Measurements from ENCODE around the gene GPATCH4. TPM values are rescaled to one million over a fixed set of nuclear protein-coding genes. Genes with fewer than 3 reads are reported as not detected.

Gene GPATCH4
- total and polyA plus RNA-seq, 2 donors (not counting 1 experiment from before 2014, with no cell fraction given), result 11.3 to 38.3 TPM

- Mint-ChIP-seq H3K9me3 (ENCODE audit: insufficient read depth) (no peaks in the 10 kb centered on the region), H3K27ac (no peak overlapping the region), H3K4me1 (peaks cover 9% of the 10 kb centered on the region), H3K4me3 (no peak overlapping the region), H3K27me3 (peaks cover 59% of the 10 kb centered on the region)
- peaks cover 12 to 14% of the 10 kb centered on the region in 2 donors for H3K4me1 ChIP-seq (ENCODE audit: control insufficient read depth in 2 of 2, insufficient read depth in 2 of 2, low read length in 2 of 2)
- no peak overlapping the region for H3K4me3 ChIP-seq (ENCODE audit: control extremely low read depth in 1 of 5, extremely low read depth in 1 of 5, insufficient read depth in 1 of 5, low read depth in 2 of 5, low read length in 4 of 5)
- WGBS (ENCODE audit: insufficient coverage), result 66% methylated on average over 4 of the region's 8 CpGs
- DNase-seq (no peak), ATAC-seq (ENCODE audit: low read depth) (no peak)
- H3K9me3 ChIP-seq (ENCODE audit: control extremely low read depth in 1 of 3, control insufficient read depth in 2 of 3, insufficient read depth in 1 of 3, low read length in 2 of 3), result peaks cover 0 to 4% (median 0%) of the 10 kb centered on the region in 3 donors
- H3K27ac ChIP-seq (ENCODE audit: low read length in 2 of 2), result no peak overlapping the region
- intact Hi-C loops (cut with micrococcal nuclease), result no loop called here
- no peak overlapping the region for H2AFZ ChIP-seq (ENCODE audit: insufficient read depth, low read depth, low read length, poor library complexity, severe bottlenecking)
- TF ChIP-seq EZH2 (IDR thresholded peaks at IDR 0.05; ENCODE audit: borderline replicate concordance, insufficient read depth, low read depth, low read length, poor library complexity, severe bottlenecking) (no peak), CTCF (IDR thresholded peaks at IDR 0.05) (no peak)
- H4K20me1 ChIP-seq (ENCODE audit: control insufficient read depth, insufficient read depth, low read length, poor library complexity, severe bottlenecking), result no peaks in the 10 kb centered on the region
- no peaks in the 10 kb centered on the region for H3K36me3 ChIP-seq (replicated peaks in 1 of 2; ENCODE audit: control extremely low read depth in 1 of 2, control insufficient read depth in 1 of 2, extremely low read depth in 1 of 2, insufficient read depth in 2 of 2, low read length in 1 of 2)
- H3K79me2 ChIP-seq (ENCODE audit: control insufficient read depth, insufficient read depth, low read length), result no peaks in the 10 kb centered on the region
- ChIA-PET POLR2A (no interaction called here), CTCF (interaction anchor here (0.7 to 12.9 kb wide), 3 partner anchors 10 to 260 kb away, joined by 4 to 173 read pairs (median 6); partner anchors contain the start of gene HAPLN2)
- peaks cover 2 to 48% (median 27%) of the 10 kb centered on the region in 4 experiments for H3K27me3 ChIP-seq (replicated peaks in 1 of 4; ENCODE audit: control extremely low read depth in 1 of 4, control insufficient read depth in 3 of 4, insufficient read depth in 4 of 4, low read length in 3 of 4)
- H3K4me2 ChIP-seq (replicated peaks; ENCODE audit: low read depth, low read length, poor library complexity, severe bottlenecking), result no peak overlapping the region
- H3K9ac ChIP-seq (ENCODE audit: low read length), result no peak overlapping the region
Observed at GRCh38 chr1:156629823-156630449, 28.7 kb upstream of the GPATCH4 start.

- POLR2A ChIA-PET, result interaction anchor here (0.5 to 0.7 kb wide), 3 partner anchors 27 to 173 kb away, joined by 4 to 8 read pairs (median 7); no protein-coding TSS in a partner anchor
- no peak overlapping the region for H2AFZ ChIP-seq (ENCODE audit: insufficient read depth, low read depth, low read length, poor library complexity, severe bottlenecking)
- DNase-seq, result peak; percentile 68
- no peaks in the 10 kb centered on the region for H4K20me1 ChIP-seq (ENCODE audit: control insufficient read depth, insufficient read depth, low read length, poor library complexity, severe bottlenecking)
- 42% methylated on average over 2 of the region's 2 CpGs for WGBS (ENCODE audit: insufficient coverage)
- CTCF ChIA-PET, result interaction anchor here (0.5 to 12.9 kb wide), 28 partner anchors 9 to 788 kb away, joined by 3 to 173 read pairs (median 4); partner anchors contain the start of genes BCAN, CRABP2, MEF2D and NAXE
- H3K36me3 ChIP-seq (replicated peaks in 1 of 2; ENCODE audit: control extremely low read depth in 1 of 2, control insufficient read depth in 1 of 2, extremely low read depth in 1 of 2, insufficient read depth in 2 of 2, low read length in 1 of 2), result no peaks in the 10 kb centered on the region
- H3K79me2 ChIP-seq (ENCODE audit: control insufficient read depth, insufficient read depth, low read length), result no peaks in the 10 kb centered on the region
- ATAC-seq (ENCODE audit: low read depth), result no peak
- H3K9me3 Mint-ChIP-seq (ENCODE audit: insufficient read depth), result no peaks in the 10 kb centered on the region
- H3K27me3 ChIP-seq (replicated peaks in 1 of 4; ENCODE audit: control extremely low read depth in 1 of 4, control insufficient read depth in 3 of 4, insufficient read depth in 4 of 4, low read length in 3 of 4), result peaks cover 2 to 62% (median 31%) of the 10 kb centered on the region in 4 experiments
- H3K27ac ChIP-seq (ENCODE audit: low read length in 2 of 2), result no peak overlapping the region
- TF ChIP-seq EZH2 (IDR thresholded peaks at IDR 0.05; ENCODE audit: borderline replicate concordance, insufficient read depth, low read depth, low read length, poor library complexity, severe bottlenecking) (no peak), CTCF (IDR thresholded peaks at IDR 0.05) (peak; percentile 71)
- no peak overlapping the region for H3K4me3 Mint-ChIP-seq
- peak overlapping the region; percentile 37 for H3K27ac Mint-ChIP-seq
- H3K4me1 ChIP-seq (ENCODE audit: control insufficient read depth in 2 of 2, insufficient read depth in 2 of 2, low read length in 2 of 2), result peaks cover 22 to 26% of the 10 kb centered on the region in 2 donors
- peaks cover 15% of the 10 kb centered on the region for H3K4me1 Mint-ChIP-seq
- no peak overlapping the region for H3K4me3 ChIP-seq (ENCODE audit: control extremely low read depth in 1 of 5, extremely low read depth in 1 of 5, insufficient read depth in 1 of 5, low read depth in 2 of 5, low read length in 4 of 5)
- H3K9ac ChIP-seq (ENCODE audit: low read length), result no peak overlapping the region
- no peak overlapping the region for H3K4me2 ChIP-seq (replicated peaks; ENCODE audit: low read depth, low read length, poor library complexity, severe bottlenecking)
- peaks cover 0 to 6% (median 4%) of the 10 kb centered on the region in 3 donors for H3K9me3 ChIP-seq (ENCODE audit: control extremely low read depth in 1 of 3, control insufficient read depth in 2 of 3, insufficient read depth in 1 of 3, low read length in 2 of 3)
- peaks cover 53% of the 10 kb centered on the region for H3K27me3 Mint-ChIP-seq
- intact Hi-C loops (cut with micrococcal nuclease), result loop anchor here (2.0 kb wide), 1 partner anchor 97 kb away; no protein-coding TSS in a partner anchor
Observed at GRCh38 chr1:156627313-156627880, 26.1 kb upstream of the GPATCH4 start.
